ENCODE measurements around the gene PIGK. TPM values are rescaled to one million over a fixed set of nuclear protein-coding genes. Genes with fewer than 3 reads are reported as not detected.

Gene PIGK
- total RNA-seq (2013; cell fraction: nucleolus; rRNA removed) = 19.2 and 22.7 TPM in 2 replicates
- total RNA-seq (2014; rRNA removed) = 10.5 and 12.9 TPM in 2 replicates
- 16.1 and 17.8 TPM in 2 replicates for total RNA-seq (2014; rRNA removed; fragmentation: Illumina TruSeq; extraction: Trizol)
- total RNA-seq (2021) = 15.5 and 16.4 TPM in 2 replicates
- 2.1 TPM for polyA plus RNA-seq (2011; ENCODE audit: low read depth)
- 16.0 and 25.0 TPM in 2 replicates for polyA plus RNA-seq (2011; rRNA removed)
- polyA plus RNA-seq (2011; cell fraction: cytosol; rRNA removed) = 4.0 and 4.3 TPM in 2 replicates
- 2.7 and 3.8 TPM in 2 replicates for polyA plus RNA-seq (2011; cell fraction: nucleus; rRNA removed)
- polyA plus RNA-seq (2012) = 4.2 and 5.4 TPM in 2 replicates
- 15.8 and 18.3 TPM in 2 replicates for polyA plus RNA-seq (2014; fragmentation: Illumina TruSeq; extraction: Trizol)
- polyA plus RNA-seq (2014; fragmentation: Nextera tagmentation; extraction: Ambion mirVana) = 10 to 100 TPM; 18.2 to 25.5 TPM
- 9.1 and 9.2 TPM in 2 replicates for polyA plus RNA-seq (2014; rRNA removed)
- 10 to 100 TPM; 23.0 to 27.4 TPM for polyA plus RNA-seq (2016; fragmentation: Nextera tagmentation; extraction: Ambion mirVana)
- 9.1 and 11.7 TPM in 2 replicates for polyA minus RNA-seq (2011; rRNA and poly(A)+ RNA removed)
- polyA minus RNA-seq (2011; cell fraction: cytosol; rRNA and poly(A)+ RNA removed) = 7.1 and 11.0 TPM in 2 replicates
- 5.3 and 12.3 TPM in 2 replicates for polyA minus RNA-seq (2011; cell fraction: nucleus; rRNA and poly(A)+ RNA removed)
- Bru-seq, nascent RNA = percentile 52 among the genes with signal in this experiment
- BruChase-seq, experiment 1, labeled RNA remaining after a 6-hour chase = percentile 48 among the genes with signal in this experiment
- BruChase-seq, experiment 2, labeled RNA remaining after a 2-hour chase = percentile 50 among the genes with signal in this experiment
- long read RNA-seq, experiment 1, full-length matches to known transcripts = 13 of 15 reads
- long read RNA-seq, experiment 1, partial matches to known transcripts = 0 of 15 reads
- long read RNA-seq, experiment 1, other reads (novel, unspliced or antisense) = 2 of 15 reads
- long read RNA-seq, experiment 2, full-length matches to known transcripts = 163 of 194 reads
- long read RNA-seq, experiment 2, partial matches to known transcripts = 5 of 194 reads
- long read RNA-seq, experiment 2, other reads (novel, unspliced or antisense) = 26 of 194 reads

DNA sequence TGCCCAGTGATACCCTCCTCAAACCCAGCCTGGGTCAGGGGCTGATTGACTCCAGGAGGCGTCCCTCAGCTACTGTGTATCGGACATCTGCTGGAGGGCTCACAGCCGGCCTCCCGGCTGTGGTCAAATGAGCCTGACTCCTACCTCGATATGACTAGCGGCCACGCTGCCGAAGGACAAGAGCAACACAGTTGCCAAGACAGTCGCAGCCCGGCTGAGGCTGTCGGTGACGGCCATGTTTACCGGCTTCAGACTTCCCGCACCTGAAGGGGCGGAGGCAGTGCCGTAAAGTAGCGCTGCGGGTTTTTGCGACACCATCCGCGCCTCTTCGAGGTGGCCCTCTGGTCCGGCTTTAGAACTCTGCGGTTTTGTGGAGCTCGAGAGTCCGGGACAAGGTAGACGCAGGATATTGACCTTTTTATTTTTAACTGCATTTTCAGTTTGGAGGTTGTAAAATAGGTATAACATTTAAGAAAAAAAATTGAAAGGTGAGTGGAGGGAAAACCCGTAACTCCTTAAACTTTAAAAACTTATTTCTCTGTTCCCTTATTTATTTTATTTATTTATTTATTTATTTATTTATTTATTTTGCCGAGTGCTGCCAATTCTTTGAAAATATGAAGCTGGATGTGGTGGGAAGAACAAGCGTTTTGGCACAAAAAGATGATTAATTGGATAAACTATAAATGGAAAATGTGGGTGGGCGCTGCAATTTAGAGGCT lies at the start of gene PIGK:
PIGK (minus strand) TSS at position 265 of the 722 bp plus-strand sequence; CDS start at position 237, 28 bp downstream.
- in situ Hi-C loops (cut with MboI) = no loop called here
- DNase-seq (ENCODE audit: low read depth, low spot score) (peak; percentile 62), FAIRE-seq (peak; percentile 52), ATAC-seq (peak; percentile 95)
- peaks cover 6% of the 10 kb centered on the region for H3K79me2 ChIP-seq (ENCODE audit: control insufficient read depth, insufficient read depth, low read length)
- ChIA-PET SMC1A (ENCODE audit: uncharacterized antibody, unreplicated experiment) (interaction anchor here (0.7 to 1.3 kb wide), 3 partner anchors 14 to 58 kb away, joined by 3 to 4 read pairs (median 3); no protein-coding TSS in a partner anchor), CTCF (interaction anchor here (1.2 to 1.3 kb wide), 2 partner anchors 21 to 313 kb away, joined by 3 to 5 read pairs; no protein-coding TSS in a partner anchor), POLR2A (no interaction called here), RAD21 (ENCODE audit: unreplicated experiment) (interaction anchor here (0.6 kb wide), 1 partner anchor 11 kb away, joined by 3 read pairs; no protein-coding TSS in a partner anchor)
- peak within 1 kb of the TSS; percentile 88 for H3K4me3 ChIP-seq
- WGBS (ENCODE audit: insufficient coverage, insufficient replicate concordance, low lambda C conversion rate, missing lambda C conversion rate) = 1% methylated on average over 31 of the region's 31 CpGs
- H3K4me2 ChIP-seq (ENCODE audit: control insufficient read depth, insufficient read depth) = peak within 1 kb of the TSS; percentile 94
- H3K9ac ChIP-seq (ENCODE audit: control insufficient read depth, insufficient read depth, low read length) = peak within 1 kb of the TSS; percentile 77
- peaks cover 0 to 3% of the 10 kb centered on the region in 2 experiments; a peak in 1 of 4 replicates for H3K36me3 ChIP-seq (ENCODE audit: control insufficient read depth in 2 of 2, insufficient read depth in 2 of 2, low read length in 1 of 2)
- no peaks in the 10 kb centered on the region for H3K9me3 ChIP-seq (replicated peaks; ENCODE audit: control insufficient read depth, insufficient read depth, low read length)
- no peaks in the 10 kb centered on the region for H4K20me1 ChIP-seq (ENCODE audit: control insufficient read depth, insufficient read depth)
- H2AFZ ChIP-seq (ENCODE audit: control insufficient read depth, low read depth, low read length) = peak within 1 kb of the TSS; percentile 100
- BruUV-seq (replicated peaks) = no TSS peak
- H3K27ac ChIP-seq (ENCODE audit: control insufficient read depth, insufficient read depth) = peak within 1 kb of the TSS; percentile 63
- intact Hi-C loops (cut with micrococcal nuclease; ENCODE audit: unreplicated experiment) = no loop called here
- H3K27me3 ChIP-seq (replicated peaks in 1 of 2; ENCODE audit: control insufficient read depth in 2 of 2, insufficient read depth in 2 of 2, low read length in 1 of 2) = no peaks in the 10 kb centered on the region
- H3K4me1 ChIP-seq (ENCODE audit: control insufficient read depth, insufficient read depth, low read length) = no peaks in the 10 kb centered on the region
- TF ChIP-seq, protein P1, sequence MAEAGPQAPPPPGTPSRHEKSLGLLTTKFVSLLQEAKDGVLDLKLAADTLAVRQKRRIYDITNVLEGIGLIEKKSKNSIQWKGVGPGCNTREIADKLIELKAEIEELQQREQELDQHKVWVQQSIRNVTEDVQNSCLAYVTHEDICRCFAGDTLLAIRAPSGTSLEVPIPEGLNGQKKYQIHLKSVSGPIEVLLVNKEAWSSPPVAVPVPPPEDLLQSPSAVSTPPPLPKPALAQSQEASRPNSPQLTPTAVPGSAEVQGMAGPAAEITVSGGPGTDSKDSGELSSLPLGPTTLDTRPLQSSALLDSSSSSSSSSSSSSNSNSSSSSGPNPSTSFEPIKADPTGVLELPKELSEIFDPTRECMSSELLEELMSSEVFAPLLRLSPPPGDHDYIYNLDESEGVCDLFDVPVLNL (IDR thresholded peaks at IDR 0.05; ENCODE audit: low read depth, low read length) = peak; percentile 76
- TF ChIP-seq CUX1 (IDR thresholded peaks at IDR 0.05; ENCODE audit: insufficient replicate concordance, low read depth, low read length) (no peak), BHLHE40 (IDR thresholded peaks at IDR 0.05; ENCODE audit: borderline replicate concordance in 1 of 2, low read depth in 2 of 2, low read length in 1 of 2) (peak in 1 of 2 experiments; percentile 40; a peak in 1 of 4 replicates), E2F8 (IDR thresholded peaks at IDR 0.05; ENCODE audit: low read depth, partially characterized antibody) (peak; percentile 26), YY1 (IDR thresholded peaks at IDR 0.05; ENCODE audit: low read depth, low read length) (peak; percentile 97), GATAD2B (conservative IDR thresholded peaks at IDR 0.05; ENCODE audit: low read depth) (0 out of 2 replicates have a peak, but pooled peaks have one; percentile 22)

All from GM12878 (cell line).